ENCODE data around the gene FHIT.

FHIT gene

GRCh38 chr3:60933824-60934223, 317.4 kb downstream of the FHIT start:
- no peak overlapping the region for H3K9ac ChIP-seq (ENCODE audit: insufficient read length, low read depth)
- no peak for DNase-seq (ENCODE audit: low read depth, low spot score)

GRCh38 chr3:60932643-60933042, 318.6 kb downstream of the FHIT start:
- H3K4me1 ChIP-seq (ENCODE audit: insufficient read depth, insufficient read length) = no peaks in the 10 kb centered on the region
- peaks cover 3% of the 10 kb centered on the region; the same call in 1 of the 2 replicates for H3K9me3 ChIP-seq (ENCODE audit: insufficient read depth, low read length)
- no peak overlapping the region for H3K4me3 ChIP-seq (ENCODE audit: insufficient read length, low read depth)
- no peaks in the 10 kb centered on the region for H3K36me3 ChIP-seq (ENCODE audit: insufficient read depth, insufficient read length, low read length)
- TF ChIP-seq YY1 (IDR thresholded peaks at IDR 0.05; ENCODE audit: insufficient read depth, insufficient read length) (no peak), SUZ12 (IDR thresholded peaks at IDR 0.05; ENCODE audit: extremely low read depth, insufficient read depth, insufficient read length) (no peak), ZNF274 (IDR thresholded peaks at IDR 0.05; ENCODE audit: low read depth, low read length) (no peak)
- no peak overlapping the region for H3K9ac ChIP-seq (ENCODE audit: insufficient read length, low read depth)
- DNase-seq (ENCODE audit: low read depth, low spot score) = no peak
- no peaks in the 10 kb centered on the region for H3K27me3 ChIP-seq (ENCODE audit: insufficient read depth, insufficient read length)

More at GRCh38 chr3:60933824-60934223, 317.4 kb downstream of the FHIT start:
- H3K4me3 ChIP-seq (ENCODE audit: insufficient read length, low read depth) = no peak overlapping the region
- H3K9me3 ChIP-seq (ENCODE audit: insufficient read depth, low read length) = no peaks in the 10 kb centered on the region
- H3K4me1 ChIP-seq (ENCODE audit: insufficient read depth, insufficient read length) = no peaks in the 10 kb centered on the region
- no peak for TF ChIP-seq SUZ12 (IDR thresholded peaks at IDR 0.05; ENCODE audit: extremely low read depth, insufficient read depth, insufficient read length)
- TF ChIP-seq ZNF274 (IDR thresholded peaks at IDR 0.05; ENCODE audit: low read depth, low read length) = no peak
- no peak for TF ChIP-seq YY1 (IDR thresholded peaks at IDR 0.05; ENCODE audit: insufficient read depth, insufficient read length)
- H3K27me3 ChIP-seq (ENCODE audit: insufficient read depth, insufficient read length) = no peaks in the 10 kb centered on the region
- no peaks in the 10 kb centered on the region for H3K36me3 ChIP-seq (ENCODE audit: insufficient read depth, insufficient read length, low read length)

GRCh38 chr3:60932170-60932569, 319.1 kb downstream of the FHIT start:
- Histone ChIP-seq H3K27me3 (ENCODE audit: insufficient read depth, insufficient read length) (no peaks in the 10 kb centered on the region), H3K4me1 (ENCODE audit: insufficient read depth, insufficient read length) (no peaks in the 10 kb centered on the region), H3K9ac (ENCODE audit: insufficient read length, low read depth) (no peak overlapping the region), H3K4me3 (ENCODE audit: insufficient read length, low read depth) (no peak overlapping the region), H3K36me3 (ENCODE audit: insufficient read depth, insufficient read length, low read length) (no peaks in the 10 kb centered on the region), H3K9me3 (ENCODE audit: insufficient read depth, low read length) (peaks cover 6% of the 10 kb centered on the region; the same call in 1 of the 2 replicates)
- no peak for TF ChIP-seq SUZ12 (IDR thresholded peaks at IDR 0.05; ENCODE audit: extremely low read depth, insufficient read depth, insufficient read length)
- TF ChIP-seq ZNF274 (IDR thresholded peaks at IDR 0.05; ENCODE audit: low read depth, low read length) = no peak
- no peak for TF ChIP-seq YY1 (IDR thresholded peaks at IDR 0.05; ENCODE audit: insufficient read depth, insufficient read length)
- DNase-seq (ENCODE audit: low read depth, low spot score) = no peak

GRCh38 chr3:60931452-60931851, 319.8 kb downstream of the FHIT start:
- no peaks in the 10 kb centered on the region for H3K27me3 ChIP-seq (ENCODE audit: insufficient read depth, insufficient read length)
- H3K4me1 ChIP-seq (ENCODE audit: insufficient read depth, insufficient read length) = no peaks in the 10 kb centered on the region
- H3K4me3 ChIP-seq (ENCODE audit: insufficient read length, low read depth) = no peak overlapping the region
- DNase-seq (ENCODE audit: low read depth, low spot score) = no peak
- no peak for TF ChIP-seq YY1 (IDR thresholded peaks at IDR 0.05; ENCODE audit: insufficient read depth, insufficient read length)
- TF ChIP-seq ZNF274 (IDR thresholded peaks at IDR 0.05; ENCODE audit: low read depth, low read length) = no peak
- TF ChIP-seq SUZ12 (IDR thresholded peaks at IDR 0.05; ENCODE audit: extremely low read depth, insufficient read depth, insufficient read length) = no peak
- H3K9ac ChIP-seq (ENCODE audit: insufficient read length, low read depth) = no peak overlapping the region
- H3K36me3 ChIP-seq (ENCODE audit: insufficient read depth, insufficient read length, low read length) = no peaks in the 10 kb centered on the region
- H3K9me3 ChIP-seq (ENCODE audit: insufficient read depth, low read length) = peaks cover 6% of the 10 kb centered on the region; the same call in 1 of the 2 replicates

- H3K36me3 ChIP-seq (ENCODE audit: insufficient read depth, insufficient read length, low read length) = no peaks in the 10 kb centered on the region
- H3K9ac ChIP-seq (ENCODE audit: insufficient read length, low read depth) = no peak overlapping the region
- DNase-seq (ENCODE audit: low read depth, low spot score) = no peak
- no peaks in the 10 kb centered on the region for H3K4me1 ChIP-seq (ENCODE audit: insufficient read depth, insufficient read length)
- H3K4me3 ChIP-seq (ENCODE audit: insufficient read length, low read depth) = no peak overlapping the region
- TF ChIP-seq ZNF274 (IDR thresholded peaks at IDR 0.05; ENCODE audit: low read depth, low read length) (no peak), SUZ12 (IDR thresholded peaks at IDR 0.05; ENCODE audit: extremely low read depth, insufficient read depth, insufficient read length) (no peak), YY1 (IDR thresholded peaks at IDR 0.05; ENCODE audit: insufficient read depth, insufficient read length) (no peak)
- peaks cover 5% of the 10 kb centered on the region; the same call in 1 of the 2 replicates for H3K9me3 ChIP-seq (ENCODE audit: insufficient read depth, low read length)
- H3K27me3 ChIP-seq (ENCODE audit: insufficient read depth, insufficient read length) = no peaks in the 10 kb centered on the region
Measured at GRCh38 chr3:60920519-60920918, 330.7 kb downstream of the FHIT start.

- TF ChIP-seq ZNF274 (IDR thresholded peaks at IDR 0.05; ENCODE audit: low read depth, low read length) (no peak), YY1 (IDR thresholded peaks at IDR 0.05; ENCODE audit: insufficient read depth, insufficient read length) (no peak), SUZ12 (IDR thresholded peaks at IDR 0.05; ENCODE audit: extremely low read depth, insufficient read depth, insufficient read length) (no peak)
- no peak for DNase-seq (ENCODE audit: low read depth, low spot score)
Measured at GRCh38 chr3:60919296-60919695, 332.0 kb downstream of the FHIT start.

GRCh38 chr3:60917141-60917540, 334.1 kb downstream of the FHIT start:
- Histone ChIP-seq H3K4me3 (ENCODE audit: insufficient read length, low read depth) (no peak overlapping the region), H3K4me1 (ENCODE audit: insufficient read depth, insufficient read length) (no peaks in the 10 kb centered on the region), H3K9ac (ENCODE audit: insufficient read length, low read depth) (no peak overlapping the region), H3K27me3 (ENCODE audit: insufficient read depth, insufficient read length) (no peaks in the 10 kb centered on the region), H3K36me3 (ENCODE audit: insufficient read depth, insufficient read length, low read length) (no peaks in the 10 kb centered on the region), H3K9me3 (ENCODE audit: insufficient read depth, low read length) (peaks cover 5% of the 10 kb centered on the region; the same call in 1 of the 2 replicates)
- TF ChIP-seq ZNF274 (IDR thresholded peaks at IDR 0.05; ENCODE audit: low read depth, low read length) (no peak), YY1 (IDR thresholded peaks at IDR 0.05; ENCODE audit: insufficient read depth, insufficient read length) (no peak), SUZ12 (IDR thresholded peaks at IDR 0.05; ENCODE audit: extremely low read depth, insufficient read depth, insufficient read length) (no peak)
- no peak for DNase-seq (ENCODE audit: low read depth, low spot score)

More at GRCh38 chr3:60919296-60919695, 332.0 kb downstream of the FHIT start:
- no peak overlapping the region for H3K9ac ChIP-seq (ENCODE audit: insufficient read length, low read depth)
- H3K9me3 ChIP-seq (ENCODE audit: insufficient read depth, low read length) = peaks cover 5% of the 10 kb centered on the region; the same call in 1 of the 2 replicates
- no peaks in the 10 kb centered on the region for H3K27me3 ChIP-seq (ENCODE audit: insufficient read depth, insufficient read length)
- H3K4me1 ChIP-seq (ENCODE audit: insufficient read depth, insufficient read length) = no peaks in the 10 kb centered on the region
- no peak overlapping the region for H3K4me3 ChIP-seq (ENCODE audit: insufficient read length, low read depth)
- no peaks in the 10 kb centered on the region for H3K36me3 ChIP-seq (ENCODE audit: insufficient read depth, insufficient read length, low read length)
